Stimulated activated memory B cell treated with anti-CD40 and anti-IgM and Interleukin-4, amounts not matched to agents 10 μg/mL and 1 μg/mL and 100 μg/mL, for 72 hours (primary cell): ENCODE data around the gene CACNA1H.
"Not testable (repeated sequence)": the region's sequence is repeated elsewhere in the genome, so short reads cannot be mapped to it uniquely, and the experiment has no call there.

ENCODE experiments used
- ATAC-seq: fragments of 150-1000 bp; cut with Tn5 transposase; 2 replicates; pipeline ENCODE4 v1.10.0; 2021
- H3K27ac Mint-ChIP-seq: one replicate; pipeline ENCODE4 v1.8.0; 2022; ENCODE audit warnings: mild to moderate bottlenecking, mixed read lengths
- H3K27me3 Mint-ChIP-seq: one replicate; pipeline ENCODE4 v1.8.0; 2022; ENCODE audit warnings: mixed read lengths
- H3K36me3 Mint-ChIP-seq: one replicate; pipeline ENCODE4 v1.8.0; 2022; ENCODE audit warnings: mixed read lengths
- H3K4me1 Mint-ChIP-seq: one replicate; pipeline ENCODE4 v1.8.0; 2022; ENCODE audit warnings: mixed read lengths
- H3K4me3 Mint-ChIP-seq: one replicate; pipeline ENCODE4 v1.8.0; 2022; ENCODE audit warnings: mild to moderate bottlenecking, moderate library complexity, mixed read lengths
- H3K9me3 Mint-ChIP-seq: one replicate; pipeline ENCODE4 v1.8.0; 2022; ENCODE audit warnings: mixed read lengths

The CACNA1H gene

DNA sequence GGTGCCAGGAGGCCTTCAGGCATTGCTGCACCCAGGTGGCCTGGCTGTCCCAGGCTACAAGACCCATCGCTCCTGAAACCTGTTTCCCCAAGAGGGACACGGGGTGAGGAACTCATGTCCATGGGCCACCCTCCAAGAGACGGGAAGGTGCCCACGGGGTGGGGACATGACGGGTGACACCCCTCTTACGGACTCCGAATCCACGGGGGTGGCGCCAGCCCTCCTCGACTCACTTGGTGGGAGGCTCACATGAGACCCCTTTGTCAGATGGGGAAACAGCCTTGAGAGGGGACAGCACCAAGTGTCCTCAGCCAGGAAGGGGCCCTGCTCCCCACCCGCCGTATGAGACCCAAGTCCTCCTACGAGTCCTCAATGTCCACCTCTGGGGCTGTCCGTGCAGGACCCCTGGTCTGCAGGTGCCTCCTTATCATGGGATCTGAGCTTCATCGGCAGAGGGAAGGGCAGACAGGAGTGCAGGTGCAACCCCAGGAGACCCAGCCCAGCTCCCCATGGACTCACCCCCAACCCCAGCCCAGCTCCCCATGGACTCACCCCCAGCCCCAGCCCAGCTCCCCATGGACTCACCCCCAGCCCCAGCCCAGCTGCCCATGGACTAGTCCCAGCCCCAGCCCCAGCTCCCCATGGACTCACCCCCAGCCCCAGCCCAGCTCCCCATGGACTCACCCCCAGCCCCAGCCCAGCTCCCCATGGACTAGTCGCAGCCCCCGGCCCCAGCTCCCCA lies 77.7 kb downstream of the CACNA1H start:
- peaks cover 22% of the 10 kb centered on the region for H3K27me3 Mint-ChIP-seq
- not testable (repeated sequence) for H3K9me3 Mint-ChIP-seq, H3K36me3 Mint-ChIP-seq, H3K4me3 Mint-ChIP-seq, ATAC-seq, H3K4me1 Mint-ChIP-seq, H3K27ac Mint-ChIP-seq

GRCh38 chr16:1231301-1231700 lies 78.4 kb downstream of the CACNA1H start:
- H3K36me3 Mint-ChIP-seq, H3K27ac Mint-ChIP-seq, ATAC-seq, H3K9me3 Mint-ChIP-seq, H3K4me1 Mint-ChIP-seq, H3K4me3 Mint-ChIP-seq: not testable (repeated sequence)
- peaks cover 22% of the 10 kb centered on the region for H3K27me3 Mint-ChIP-seq

GRCh38 chr16:1232049-1232748 lies 79.3 kb downstream of the CACNA1H start:
- ATAC-seq, H3K9me3 Mint-ChIP-seq, H3K4me3 Mint-ChIP-seq, H3K4me1 Mint-ChIP-seq, H3K27ac Mint-ChIP-seq, H3K36me3 Mint-ChIP-seq: not testable (repeated sequence)
- H3K27me3 Mint-ChIP-seq: peaks cover 13% of the 10 kb centered on the region

DNA sequence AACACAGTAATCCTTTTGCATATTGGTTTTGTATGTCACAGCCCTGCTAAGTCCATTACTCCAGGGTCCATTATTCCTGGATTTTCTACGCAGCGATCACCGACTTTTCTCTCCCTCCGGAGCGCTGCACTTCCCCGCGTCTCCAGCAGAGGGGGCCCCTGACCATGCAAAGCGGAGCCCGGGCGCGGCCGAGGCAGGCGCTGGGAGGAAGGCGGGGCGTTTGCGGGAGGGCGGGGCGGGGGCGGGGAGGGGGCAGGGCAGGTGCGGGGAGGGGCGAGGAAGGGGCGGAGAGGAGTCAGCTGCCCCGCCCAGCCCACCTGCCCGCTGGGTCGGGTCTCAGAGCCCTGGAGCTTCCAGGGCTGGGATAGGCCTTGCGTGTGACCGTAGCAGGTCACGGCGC lies 83.8 kb downstream of the CACNA1H start:
- not testable (repeated sequence) for H3K9me3 Mint-ChIP-seq, H3K4me3 Mint-ChIP-seq, H3K4me1 Mint-ChIP-seq, H3K27me3 Mint-ChIP-seq, H3K36me3 Mint-ChIP-seq, H3K27ac Mint-ChIP-seq
- ATAC-seq: peak; percentile 50

GRCh38 chr16:1237990-1238389 lies 85.1 kb downstream of the CACNA1H start:
- Mint-ChIP-seq H3K27ac (no peak overlapping the region), H3K36me3 (no peaks in the 10 kb centered on the region), H3K9me3 (no peaks in the 10 kb centered on the region), H3K4me3 (no peak overlapping the region), H3K27me3 (no peaks in the 10 kb centered on the region), H3K4me1 (no peaks in the 10 kb centered on the region)
- no peak for ATAC-seq

GRCh38 chr16:1238909-1239308 lies 86.0 kb downstream of the CACNA1H start:
- H3K4me1 Mint-ChIP-seq, ATAC-seq, H3K27ac Mint-ChIP-seq, H3K27me3 Mint-ChIP-seq, H3K9me3 Mint-ChIP-seq, H3K4me3 Mint-ChIP-seq, H3K36me3 Mint-ChIP-seq: not testable (repeated sequence)

DNA sequence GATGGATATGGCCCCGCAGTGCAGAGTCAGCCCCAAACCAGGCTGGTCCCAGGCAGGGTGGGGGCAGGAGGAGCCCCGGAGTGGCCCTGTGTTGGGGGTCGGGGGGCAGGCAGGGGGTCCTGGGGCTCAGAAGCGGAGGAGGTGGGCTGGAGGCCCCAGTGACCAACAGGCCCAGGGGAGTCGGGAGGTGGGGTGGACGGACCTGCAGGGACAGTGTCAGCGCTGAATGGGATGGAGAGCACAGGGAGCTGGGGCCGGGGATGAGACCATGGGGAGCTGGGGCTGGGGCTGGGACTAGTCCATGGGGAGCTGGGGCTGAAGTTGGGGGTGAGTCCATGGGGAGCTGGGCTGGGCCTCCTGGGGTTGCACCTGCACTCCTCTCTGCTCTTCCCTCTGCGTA lies 86.7 kb downstream of the CACNA1H start:
- H3K4me3 Mint-ChIP-seq, H3K4me1 Mint-ChIP-seq, H3K36me3 Mint-ChIP-seq, H3K27ac Mint-ChIP-seq, H3K9me3 Mint-ChIP-seq, H3K27me3 Mint-ChIP-seq: not testable (repeated sequence)
- ATAC-seq: peak; percentile 37

DNA sequence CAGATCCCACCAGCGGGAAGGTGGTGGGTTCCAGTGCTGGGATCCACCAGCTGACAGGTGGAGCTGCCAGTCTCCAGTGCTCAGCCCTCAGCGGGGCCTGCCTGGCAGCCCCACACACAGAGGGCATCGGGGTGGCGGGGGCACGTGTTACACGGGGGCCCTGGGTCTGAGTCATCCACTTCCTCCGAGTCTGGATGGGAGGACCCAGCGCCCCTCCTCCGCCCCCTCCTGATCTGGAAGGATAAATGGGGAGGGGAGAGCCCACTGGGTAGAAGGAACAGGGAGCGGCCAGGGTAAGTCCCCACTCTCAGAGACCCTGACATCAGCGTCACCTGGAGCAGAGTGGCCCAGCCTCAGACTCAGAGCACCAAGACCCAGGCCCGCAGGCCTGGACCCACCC lies 87.5 kb downstream of the CACNA1H start, which contains the start of gene TPSAB1:
Gene TPSAB1 (plus strand): TSS at position 270 of the 400 bp plus-strand sequence. CDS start 234 bp downstream, outside the sequence.
- not testable (repeated sequence) for H3K27me3 Mint-ChIP-seq, ATAC-seq, H3K4me3 Mint-ChIP-seq, H3K9me3 Mint-ChIP-seq, H3K36me3 Mint-ChIP-seq, H3K4me1 Mint-ChIP-seq, H3K27ac Mint-ChIP-seq

- not testable (repeated sequence) for H3K4me3 Mint-ChIP-seq, H3K9me3 Mint-ChIP-seq, H3K27ac Mint-ChIP-seq, H3K4me1 Mint-ChIP-seq, ATAC-seq, H3K36me3 Mint-ChIP-seq
- H3K27me3 Mint-ChIP-seq: peaks cover 12% of the 10 kb centered on the region
Measured at GRCh38 chr16:1241081-1241480, 88.2 kb downstream of the CACNA1H start.

GRCh38 chr16:1243363-1243762 lies 90.5 kb downstream of the CACNA1H start:
- not testable (repeated sequence) for H3K4me1 Mint-ChIP-seq, ATAC-seq, H3K4me3 Mint-ChIP-seq, H3K27ac Mint-ChIP-seq, H3K36me3 Mint-ChIP-seq, H3K9me3 Mint-ChIP-seq
- peaks cover 30% of the 10 kb centered on the region for H3K27me3 Mint-ChIP-seq

DNA sequence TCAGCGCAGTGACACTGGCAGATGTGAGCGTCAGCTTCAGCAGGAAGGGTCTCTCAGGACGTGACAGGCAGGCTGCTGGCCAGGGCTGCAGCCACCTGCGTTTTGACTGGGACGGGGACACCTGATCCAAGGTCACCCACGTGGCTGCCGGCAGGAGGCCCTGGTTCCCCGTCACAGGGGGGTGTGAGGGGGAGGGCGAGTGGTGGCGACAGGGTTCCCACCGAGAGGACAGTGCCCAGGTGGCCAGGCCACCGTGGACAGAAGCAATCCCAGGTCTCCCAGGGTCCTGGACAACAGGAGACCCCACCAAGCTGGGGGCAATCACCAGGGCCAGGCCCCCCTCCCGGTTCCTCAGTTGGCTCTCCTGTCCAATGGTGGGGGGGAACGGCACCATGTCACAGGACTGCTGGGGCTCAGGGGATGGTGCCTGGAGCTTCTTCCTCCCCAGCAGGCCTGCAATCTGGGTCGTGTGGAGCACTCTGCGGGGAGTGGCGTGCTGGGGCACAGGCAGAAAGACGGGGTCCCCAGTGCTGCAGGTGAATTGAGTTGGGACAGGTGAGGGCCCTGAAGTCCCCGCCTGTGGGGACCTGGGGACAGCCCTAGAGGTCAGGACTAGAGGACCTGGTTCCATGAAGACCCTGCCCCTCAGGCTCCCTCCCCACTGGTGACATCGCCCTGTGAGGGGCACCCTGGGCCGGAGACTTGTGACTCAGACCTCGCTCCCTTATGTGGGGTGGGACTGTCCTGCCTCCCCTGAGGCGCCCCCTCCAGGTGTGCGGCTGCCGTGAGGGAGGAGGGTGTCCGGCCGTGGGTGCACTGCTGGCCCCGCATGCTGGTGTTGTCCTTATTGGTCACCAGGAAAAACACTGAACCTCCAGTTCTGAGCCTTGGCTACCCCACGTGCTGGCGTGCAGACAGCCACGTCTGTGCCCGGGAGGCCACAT lies 91.3 kb downstream of the CACNA1H start:
- H3K27ac Mint-ChIP-seq, H3K4me1 Mint-ChIP-seq, ATAC-seq, H3K36me3 Mint-ChIP-seq, H3K9me3 Mint-ChIP-seq, H3K4me3 Mint-ChIP-seq: not testable (repeated sequence)
- peaks cover 30% of the 10 kb centered on the region for H3K27me3 Mint-ChIP-seq

- Mint-ChIP-seq H3K9me3 (no peaks in the 10 kb centered on the region), H3K4me1 (peaks cover 9% of the 10 kb centered on the region), H3K36me3 (no peaks in the 10 kb centered on the region), H3K27ac (no peak overlapping the region), H3K27me3 (peaks cover 30% of the 10 kb centered on the region), H3K4me3 (no peak overlapping the region)
- ATAC-seq: no peak
Measured at GRCh38 chr16:1244881-1245280, 92.0 kb downstream of the CACNA1H start.

GRCh38 chr16:1245452-1246020 lies 92.6 kb downstream of the CACNA1H start:
- Mint-ChIP-seq H3K4me3 (no peak overlapping the region), H3K9me3 (no peaks in the 10 kb centered on the region), H3K27ac (no peak overlapping the region), H3K36me3 (no peaks in the 10 kb centered on the region), H3K27me3 (peaks cover 30% of the 10 kb centered on the region), H3K4me1 (peaks cover 9% of the 10 kb centered on the region)
- ATAC-seq: no peak

DNA sequence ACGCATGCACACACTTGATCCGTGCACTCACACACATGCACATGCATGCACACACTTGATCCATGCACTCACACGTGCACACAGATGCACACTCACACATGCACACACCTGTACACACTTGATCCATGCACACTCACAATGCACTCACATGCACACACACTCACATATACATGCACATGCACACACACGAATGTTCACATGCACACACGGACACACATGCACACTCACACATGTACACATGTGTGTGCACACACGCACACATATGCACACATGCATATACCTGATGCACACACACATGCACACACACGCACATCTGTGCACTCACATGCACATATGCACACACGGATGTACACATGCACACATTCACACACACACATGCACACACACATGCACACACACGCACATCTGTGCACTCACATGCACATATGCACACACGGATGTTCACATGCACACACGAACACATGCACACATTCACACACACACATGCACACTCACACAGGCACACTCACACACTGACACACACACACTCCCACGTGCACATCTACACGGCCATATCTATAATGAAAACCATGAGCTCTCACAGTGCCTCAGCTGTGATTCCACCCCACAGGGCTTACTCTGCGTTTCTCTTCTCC lies 95.1 kb downstream of the CACNA1H start:
- H3K27ac Mint-ChIP-seq, H3K36me3 Mint-ChIP-seq, H3K9me3 Mint-ChIP-seq, H3K4me1 Mint-ChIP-seq, H3K4me3 Mint-ChIP-seq, ATAC-seq: not testable (repeated sequence)
- peaks cover 30% of the 10 kb centered on the region for H3K27me3 Mint-ChIP-seq
